HG02885 (cell line): ENCODE results near the gene BCKDK.

Experiments
- ATAC-seq: cut with Tn5 transposase; IDR thresholded peaks from one replicate; pipeline ENCODE4 v1.9.1; 2021; ENCODE audit warnings: mild to moderate bottlenecking; ENCODE audit not compliant: unreplicated experiment, poor library complexity

Gene BCKDK

DNA sequence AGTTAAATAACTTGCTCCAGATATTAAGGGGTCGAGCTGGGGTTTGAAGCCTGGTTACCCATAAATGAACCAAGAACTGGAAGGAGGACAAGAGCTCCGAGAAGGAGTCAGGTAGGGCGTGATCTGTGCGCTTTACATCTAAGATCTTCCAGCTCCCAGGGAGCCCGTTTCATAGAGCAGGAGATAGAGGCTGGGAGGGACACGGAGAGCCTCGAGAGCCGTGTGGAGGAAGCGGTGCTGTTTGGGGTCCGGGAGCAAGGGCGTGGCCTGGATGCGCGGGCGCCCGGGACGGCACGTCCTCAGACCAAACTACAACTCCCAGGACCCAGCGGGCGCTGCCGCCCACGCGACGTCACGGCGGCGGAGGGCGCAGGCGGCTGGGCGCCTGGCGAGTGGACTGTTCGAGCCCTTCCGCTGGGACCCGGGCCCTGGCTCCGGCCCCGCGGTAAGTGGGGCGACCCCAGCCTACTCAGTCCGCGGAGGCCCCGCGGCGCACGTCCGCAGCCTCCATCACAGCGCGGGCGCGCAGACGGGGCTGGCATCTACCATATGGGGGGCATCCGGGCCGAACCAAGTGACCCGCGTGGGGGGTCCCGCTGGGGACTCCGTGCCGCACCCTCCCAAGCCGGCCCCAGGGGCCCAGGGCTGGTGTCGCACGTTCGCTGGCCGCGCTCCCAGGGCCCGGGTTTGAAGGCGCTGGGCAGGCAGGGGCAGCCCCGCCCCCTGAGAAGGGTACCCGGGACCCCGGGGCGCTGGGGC, at the start of gene BCKDK:
Gene BCKDK, plus strand, starts transcription at position 352 of the 759 bp plus-strand sequence. CDS start 838 bp downstream, outside the sequence.
- peak; percentile 85 for ATAC-seq

DNA sequence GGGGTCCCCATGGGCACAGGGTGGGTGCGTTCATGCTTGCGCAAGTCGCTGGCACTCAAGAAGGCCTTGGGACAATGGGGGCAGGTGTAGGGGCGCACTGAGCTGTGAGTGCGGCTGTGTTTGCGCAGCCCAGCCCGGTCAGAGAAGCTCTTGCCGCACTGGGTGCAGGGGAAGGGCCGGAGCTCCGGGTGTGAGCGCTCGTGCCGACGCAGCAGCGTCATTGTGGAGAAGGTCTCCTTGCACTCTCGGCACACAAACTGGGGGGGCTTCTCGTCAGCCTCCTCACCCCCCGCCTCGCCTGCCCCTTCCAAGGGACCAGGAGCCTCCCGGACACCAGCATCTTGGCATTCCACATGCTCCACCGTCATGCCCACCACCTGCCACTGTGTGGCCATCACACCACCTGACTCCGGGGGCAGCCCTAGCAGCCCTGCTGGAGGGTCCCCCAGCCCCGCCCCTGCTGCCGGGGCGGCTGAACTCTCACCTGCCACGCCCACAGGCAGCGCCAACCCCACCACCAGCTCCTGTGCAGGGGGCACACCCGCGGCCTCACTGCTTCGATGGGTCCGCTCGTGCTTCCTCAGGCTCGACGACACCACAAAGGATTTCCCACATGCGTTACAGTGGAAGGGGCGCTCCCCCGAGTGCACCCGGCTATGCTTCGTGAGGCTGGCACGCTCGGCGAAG, 46.9 kb upstream of the BCKDK start:
- no peak for ATAC-seq

DNA sequence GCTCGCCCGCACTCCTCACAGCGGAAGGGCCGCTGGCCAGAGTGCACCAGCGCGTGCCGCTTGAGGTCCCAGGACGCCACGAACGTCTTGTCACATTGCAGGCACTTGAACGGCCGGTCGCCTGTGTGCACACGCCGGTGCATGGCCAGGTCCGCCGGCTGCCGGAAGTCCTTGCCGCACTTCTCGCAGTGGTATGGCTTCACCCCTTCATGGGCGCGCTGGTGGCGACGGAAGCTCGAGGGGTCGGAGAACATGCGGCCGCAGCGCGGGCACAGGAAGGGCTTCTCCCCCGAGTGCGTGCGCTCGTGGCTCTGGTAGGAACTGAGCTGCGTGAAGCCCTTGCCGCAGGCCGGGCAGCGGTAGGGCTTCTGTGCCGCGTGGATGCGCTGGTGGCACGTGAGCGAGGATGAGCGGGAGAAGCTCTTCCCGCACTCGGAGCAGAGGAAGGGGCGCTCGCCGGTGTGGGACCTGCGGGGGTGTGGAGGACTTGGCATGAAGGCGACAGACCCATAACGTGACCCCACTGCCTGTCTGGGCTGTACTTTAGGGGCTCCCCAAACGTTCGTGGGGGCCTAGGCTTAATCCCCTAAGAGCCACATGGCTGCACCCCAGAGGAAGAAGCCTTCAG, 46.3 kb upstream of the BCKDK start:
- no peak for ATAC-seq

DNA sequence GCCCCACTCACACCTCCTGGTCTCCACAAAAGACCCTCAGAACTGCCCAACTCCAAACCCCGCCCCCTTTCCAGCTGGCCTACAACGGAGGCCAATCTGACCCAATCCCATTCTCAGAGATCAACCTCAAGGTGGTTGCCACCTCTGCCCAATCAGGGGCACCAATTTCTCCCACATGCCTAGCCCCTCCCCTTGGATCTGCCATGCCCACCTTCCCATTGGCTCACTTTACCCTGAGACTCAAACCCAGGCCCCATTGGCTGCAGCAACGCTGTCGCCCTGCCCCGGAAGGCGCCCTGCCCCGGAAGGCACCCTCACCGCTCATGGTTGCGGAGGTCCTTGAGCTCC, 44.7 kb upstream of the BCKDK start:
- no peak for ATAC-seq

DNA sequence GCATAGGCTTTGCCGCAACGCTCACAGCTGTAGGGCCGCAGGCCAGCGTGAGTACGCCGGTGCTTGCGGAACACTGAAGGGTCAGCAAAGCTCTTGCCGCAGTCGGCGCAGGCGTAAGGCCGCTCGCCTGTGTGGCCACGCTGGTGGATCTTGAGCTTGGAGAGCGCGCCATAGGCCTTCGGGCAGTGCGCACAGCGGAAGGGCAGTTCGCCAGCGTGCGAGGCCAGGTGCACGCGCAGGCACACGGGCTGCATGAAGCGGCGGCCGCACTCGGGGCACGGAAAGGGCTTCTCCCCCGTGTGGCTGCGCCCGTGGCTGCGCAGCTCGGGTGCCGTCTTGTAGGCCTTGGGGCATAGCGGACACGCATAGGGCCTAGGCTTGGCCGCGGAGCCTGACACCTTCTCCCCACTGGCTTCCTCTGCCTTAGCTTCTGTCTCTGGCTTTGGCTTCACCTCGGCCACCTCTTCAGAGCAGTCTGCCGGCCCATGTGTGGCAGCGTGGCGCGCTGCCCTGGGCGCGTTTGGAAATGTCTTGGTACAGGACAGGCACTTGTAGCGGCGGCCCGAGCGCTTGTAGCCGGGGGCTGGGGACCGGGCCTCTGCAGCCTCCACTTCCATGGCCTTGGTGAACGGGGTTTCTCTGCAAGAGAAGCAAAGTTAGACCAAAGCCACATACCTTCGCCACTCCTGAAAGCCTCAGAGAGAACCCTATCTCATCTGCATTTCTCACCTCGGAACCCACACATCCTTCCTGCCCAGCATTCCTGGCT, 44.2 kb upstream of the BCKDK start:
- ATAC-seq = no peak

DNA sequence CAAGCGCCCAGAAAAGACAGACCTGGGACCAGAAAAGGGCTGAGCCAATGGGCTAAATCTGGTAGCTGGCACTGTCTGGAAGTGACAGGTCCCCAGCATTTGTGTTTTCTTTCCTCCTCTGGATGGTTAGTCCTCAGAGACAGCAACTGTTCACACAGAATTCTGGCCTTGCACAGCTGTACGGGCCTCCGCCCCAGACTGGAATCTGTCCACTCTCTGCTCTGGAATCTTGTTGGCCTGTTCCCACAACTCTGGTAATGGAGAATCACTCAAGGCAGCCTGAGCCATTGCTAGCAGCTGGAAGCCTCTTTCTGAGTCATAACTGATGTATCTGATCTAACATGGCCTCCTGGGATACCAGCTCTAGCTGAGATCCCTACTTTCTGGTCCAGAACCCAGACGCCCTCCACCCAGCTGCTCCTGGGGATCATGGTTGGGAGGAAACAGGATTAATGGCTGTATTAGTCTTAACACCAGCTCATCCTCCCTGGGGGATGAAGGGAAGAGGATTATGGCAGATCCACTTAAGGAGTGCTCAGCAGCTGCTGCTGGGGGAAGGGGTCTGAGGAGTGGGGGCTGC, 43.2 kb upstream of the BCKDK start:
- ATAC-seq = no peak

DNA sequence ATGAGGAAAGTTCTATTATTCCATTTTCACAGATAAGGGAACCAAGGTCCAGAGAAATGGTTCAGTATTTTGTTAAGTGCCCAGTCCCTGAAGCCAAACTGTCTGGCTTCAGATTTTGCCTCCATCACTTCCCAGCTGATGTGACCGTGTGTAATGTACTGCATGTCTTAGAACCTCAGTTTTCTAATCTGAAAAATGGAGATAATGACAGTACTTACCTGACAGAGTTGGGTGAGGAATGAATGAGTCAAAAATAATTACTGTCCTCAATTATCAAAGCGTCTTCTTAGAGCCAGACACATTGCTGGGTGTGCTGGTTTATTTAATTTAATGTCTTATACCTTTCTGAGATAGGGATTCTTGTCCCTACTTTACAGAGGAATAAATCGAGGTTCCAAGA, 40.8 kb upstream of the BCKDK start:
- no peak for ATAC-seq

DNA sequence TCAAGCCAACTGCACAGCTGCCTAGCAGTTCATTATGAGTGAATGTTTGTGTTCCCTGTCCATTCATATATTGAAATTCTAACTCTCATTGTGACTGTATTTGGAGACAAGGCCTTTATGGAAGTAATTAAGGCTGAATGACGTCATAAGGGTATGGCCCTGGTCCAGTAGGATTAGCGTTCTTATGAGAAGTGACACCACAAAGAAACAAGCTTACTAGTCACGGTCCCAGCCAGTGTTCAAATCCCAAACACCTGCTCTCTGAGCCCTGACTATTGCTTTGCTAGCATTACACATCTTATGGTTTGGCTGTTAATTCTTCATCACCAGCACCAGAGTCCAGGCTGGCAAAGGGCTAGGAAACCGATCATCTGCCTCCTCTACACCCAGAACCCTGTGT, 36.3 kb upstream of the BCKDK start:
- no peak for ATAC-seq

DNA sequence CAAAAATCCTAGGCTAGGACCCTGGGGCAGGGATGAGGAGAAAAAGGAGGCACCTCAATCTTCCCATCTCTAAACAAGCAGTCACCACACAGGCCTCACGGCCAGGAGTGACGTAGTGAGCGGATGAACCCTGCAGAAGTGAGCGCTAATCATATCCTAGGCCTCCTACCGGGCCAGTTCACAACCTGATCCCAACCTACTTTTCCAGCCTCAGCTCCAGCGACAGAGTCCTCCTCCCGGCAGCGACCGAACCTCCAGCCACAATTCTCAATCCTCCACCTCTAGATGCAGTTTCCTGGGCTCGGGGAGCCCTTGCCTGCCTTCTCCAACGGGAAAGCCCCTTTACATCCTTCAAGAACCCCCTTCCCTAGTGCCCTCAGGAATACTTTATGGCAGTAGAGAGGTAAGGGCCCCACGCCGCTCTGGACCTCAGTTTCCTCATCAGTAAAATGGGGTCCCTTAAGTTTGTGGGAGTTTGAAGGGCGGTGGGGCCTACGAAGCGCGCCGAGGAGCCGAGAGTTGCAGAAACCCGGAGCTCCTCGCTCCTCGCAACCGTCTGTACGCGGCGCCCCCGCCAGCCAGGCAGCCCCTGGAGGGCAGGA, 35.5 kb upstream of the BCKDK start:
- peak; percentile 5 for ATAC-seq

DNA sequence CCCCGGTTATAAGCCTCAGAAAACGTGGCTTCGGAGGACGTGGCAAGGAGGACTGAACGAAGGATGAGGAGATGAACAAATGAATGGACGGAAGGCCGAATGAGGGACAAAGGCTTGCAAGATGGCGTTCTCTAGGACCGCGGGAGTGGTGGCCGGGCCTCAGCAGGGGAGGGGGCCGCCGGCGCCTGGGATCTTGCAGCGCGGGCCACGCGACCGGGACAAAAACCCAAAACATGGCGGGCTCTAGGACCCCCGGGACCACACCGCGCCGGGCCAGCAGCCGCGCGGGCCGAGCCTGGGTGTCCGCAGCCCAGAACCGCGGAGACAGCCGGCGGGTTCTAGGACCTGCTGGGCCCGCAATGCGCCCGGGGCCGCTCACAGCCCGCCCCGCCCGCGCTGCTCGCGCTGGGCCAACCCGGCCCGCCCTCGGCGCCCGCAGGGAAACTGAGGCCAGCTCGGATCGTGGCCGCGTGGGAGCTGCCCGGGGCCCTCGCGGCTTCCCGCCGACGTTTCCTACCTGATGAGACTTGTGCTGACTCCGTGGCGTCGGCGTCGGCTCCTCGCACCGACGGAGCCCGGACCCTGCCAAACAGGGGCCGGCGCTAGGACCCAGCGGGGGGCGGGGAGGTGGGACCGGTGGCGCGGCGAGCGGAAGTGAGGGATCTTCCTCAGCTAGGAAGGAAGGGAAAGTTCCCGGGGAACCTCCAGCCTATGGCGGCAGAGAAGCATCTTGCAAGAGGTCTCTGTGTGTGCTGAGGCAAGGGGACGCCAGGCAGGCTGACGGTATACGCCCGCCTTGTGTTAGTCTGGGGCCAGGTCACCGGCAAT, 34.8 kb upstream of the BCKDK start:
- peak; percentile 55 for ATAC-seq

DNA sequence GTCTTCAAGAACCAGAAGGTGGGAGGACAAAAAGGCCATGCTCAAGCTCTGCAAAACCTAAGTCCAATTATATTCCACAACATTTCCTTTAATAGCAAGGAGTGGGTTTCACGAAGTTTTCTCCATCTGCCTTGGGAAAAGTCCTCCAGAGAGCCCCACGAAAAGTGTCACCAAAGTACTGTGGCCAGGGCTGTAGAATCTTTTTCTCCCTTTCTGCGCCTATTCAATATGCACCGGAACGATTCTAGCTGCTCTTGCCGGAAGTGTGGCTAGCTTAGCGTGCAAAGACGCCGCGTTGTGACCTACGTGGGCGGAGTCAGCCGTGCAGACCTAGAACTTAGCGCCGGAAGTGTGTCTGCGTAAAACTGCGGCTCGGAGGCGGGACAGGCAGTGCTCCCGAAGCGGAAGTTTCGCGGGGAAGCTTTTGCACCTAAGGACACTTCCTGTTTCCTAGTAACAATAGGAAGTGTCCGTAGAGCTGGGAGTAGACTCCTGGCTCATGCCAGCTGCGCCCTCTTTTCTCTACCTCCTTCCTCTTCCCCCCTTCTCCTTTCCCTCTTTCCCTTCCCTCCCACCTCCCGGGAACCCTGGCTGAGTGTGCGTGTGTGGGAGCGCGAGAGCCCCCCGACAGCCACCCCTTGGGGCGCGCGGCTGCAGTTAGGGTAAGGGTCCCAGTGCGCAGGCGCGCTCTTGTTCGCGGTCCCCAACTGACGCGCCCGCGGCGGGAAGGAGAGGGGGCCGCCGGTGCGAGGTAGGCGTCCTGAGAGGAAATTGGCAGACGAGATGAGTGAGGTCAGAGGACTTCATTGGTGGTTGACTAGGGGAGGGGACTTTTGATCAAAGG, 34.0 kb upstream of the BCKDK start, which contains the start of the genes ZNF646 and ZNF668:
Gene ZNF646, plus strand, starts transcription at position 453 of the 844 bp plus-strand sequence. CDS start 1,903 bp downstream, outside the sequence.
Gene ZNF668, minus strand, starts transcription at position 271 of the 844 bp plus-strand sequence. CDS start 9,781 bp downstream, outside the sequence.
- peak; percentile 71 for ATAC-seq

DNA sequence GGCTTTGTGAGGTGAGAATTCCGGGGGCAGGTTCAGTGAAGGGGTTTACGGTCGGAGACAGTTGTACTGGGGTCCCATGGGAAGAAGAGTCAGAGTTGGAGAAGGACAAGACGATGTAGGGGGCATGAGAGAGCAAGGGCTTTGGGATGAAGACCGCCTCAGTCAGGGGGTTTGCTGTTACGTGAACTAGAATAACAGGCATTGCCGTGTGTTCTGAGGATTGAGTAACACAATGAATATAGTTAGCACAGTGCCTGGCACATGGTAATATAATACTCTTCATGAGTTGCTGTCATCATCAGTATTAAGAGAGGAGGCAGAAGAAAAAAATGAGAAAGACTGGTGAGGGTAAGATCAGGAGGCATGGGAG, 33.4 kb upstream of the BCKDK start:
- no peak for ATAC-seq

DNA sequence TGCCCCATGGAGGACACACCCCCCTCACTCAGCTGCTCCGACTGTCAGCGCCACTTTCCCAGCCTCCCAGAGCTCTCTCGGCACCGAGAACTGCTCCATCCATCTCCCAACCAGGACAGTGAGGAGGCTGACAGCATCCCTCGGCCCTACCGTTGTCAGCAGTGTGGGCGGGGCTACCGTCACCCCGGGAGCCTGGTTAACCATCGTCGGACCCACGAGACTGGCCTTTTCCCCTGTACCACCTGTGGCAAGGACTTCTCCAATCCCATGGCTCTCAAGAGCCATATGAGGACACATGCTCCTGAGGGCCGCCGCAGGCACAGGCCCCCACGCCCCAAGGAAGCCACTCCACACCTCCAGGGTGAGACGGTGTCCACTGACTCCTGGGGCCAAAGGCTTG, 31.9 kb upstream of the BCKDK start:
- ATAC-seq = no peak

DNA sequence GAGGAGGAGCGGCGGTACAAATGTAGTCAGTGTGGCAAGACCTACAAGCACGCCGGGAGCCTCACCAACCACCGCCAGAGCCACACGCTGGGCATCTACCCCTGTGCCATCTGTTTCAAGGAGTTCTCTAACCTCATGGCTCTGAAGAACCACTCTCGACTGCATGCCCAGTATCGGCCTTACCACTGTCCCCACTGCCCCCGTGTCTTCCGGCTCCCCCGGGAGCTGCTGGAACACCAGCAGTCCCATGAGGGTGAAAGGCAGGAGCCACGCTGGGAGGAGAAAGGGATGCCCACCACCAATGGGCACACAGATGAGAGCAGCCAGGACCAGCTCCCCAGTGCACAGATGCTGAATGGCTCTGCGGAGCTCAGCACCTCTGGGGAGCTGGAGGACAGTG, 31.2 kb upstream of the BCKDK start:
- no peak for ATAC-seq

DNA sequence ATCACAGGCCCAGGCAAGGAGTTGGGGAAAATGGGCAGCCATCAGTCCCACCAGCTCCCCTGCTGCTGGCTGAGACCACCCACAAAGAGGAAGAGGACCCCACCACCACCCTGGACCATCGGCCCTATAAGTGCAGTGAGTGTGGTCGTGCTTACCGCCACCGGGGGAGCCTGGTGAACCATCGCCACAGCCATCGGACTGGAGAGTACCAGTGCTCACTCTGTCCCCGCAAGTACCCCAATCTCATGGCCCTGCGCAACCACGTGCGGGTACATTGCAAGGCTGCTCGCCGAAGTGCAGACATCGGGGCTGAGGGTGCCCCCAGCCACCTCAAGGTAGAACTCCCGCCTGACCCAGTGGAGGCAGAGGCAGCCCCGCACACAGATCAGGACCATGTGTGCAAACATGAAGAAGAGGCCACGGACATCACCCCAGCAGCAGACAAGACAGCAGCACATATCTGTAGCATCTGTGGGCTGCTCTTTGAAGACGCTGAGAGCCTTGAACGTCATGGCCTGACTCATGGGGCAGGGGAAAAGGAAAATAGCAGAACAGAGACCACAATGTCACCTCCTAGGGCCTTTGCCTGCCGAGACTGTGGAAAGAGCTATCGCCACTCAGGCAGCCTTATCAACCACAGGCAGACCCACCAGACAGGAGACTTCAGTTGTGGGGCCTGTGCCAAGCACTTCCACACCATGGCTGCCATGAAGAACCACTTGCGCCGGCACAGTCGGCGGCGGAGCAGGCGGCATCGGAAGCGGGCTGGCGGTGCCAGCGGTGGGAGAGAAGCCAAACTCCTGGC, 30.4 kb upstream of the BCKDK start:
- no peak for ATAC-seq

DNA sequence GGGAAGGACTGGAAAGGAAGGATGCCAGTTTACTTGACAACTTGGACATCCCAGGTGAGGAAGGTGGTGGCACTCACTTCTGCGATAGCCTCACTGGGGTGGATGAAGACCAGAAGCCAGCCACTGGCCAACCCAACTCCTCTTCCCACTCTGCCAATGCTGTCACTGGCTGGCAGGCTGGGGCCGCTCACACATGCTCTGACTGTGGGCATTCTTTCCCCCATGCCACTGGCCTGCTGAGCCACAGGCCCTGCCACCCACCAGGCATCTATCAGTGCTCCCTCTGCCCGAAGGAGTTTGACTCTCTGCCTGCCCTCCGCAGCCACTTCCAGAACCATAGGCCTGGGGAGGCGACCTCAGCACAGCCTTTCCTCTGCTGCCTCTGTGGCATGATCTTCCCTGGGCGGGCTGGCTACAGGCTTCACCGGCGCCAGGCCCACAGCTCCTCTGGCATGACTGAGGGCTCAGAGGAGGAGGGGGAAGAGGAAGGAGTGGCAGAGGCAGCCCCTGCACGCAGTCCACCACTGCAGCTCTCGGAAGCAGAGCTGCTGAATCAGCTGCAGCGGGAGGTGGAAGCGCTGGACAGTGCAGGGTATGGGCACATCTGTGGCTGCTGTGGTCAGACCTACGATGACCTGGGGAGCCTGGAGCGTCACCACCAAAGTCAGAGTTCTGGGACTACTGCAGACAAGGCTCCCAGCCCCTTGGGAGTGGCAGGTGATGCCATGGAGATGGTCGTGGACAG, 29.4 kb upstream of the BCKDK start:
- ATAC-seq = no peak
